CD4-positive, alpha-beta T cell (primary cell): Measurements from ENCODE around the gene TRMT44. TPM values are rescaled to one million over a fixed set of nuclear protein-coding genes. Genes with fewer than 3 reads are reported as not detected.

Source experiments
- ATAC-seq: fragments of 200-7000 bp; cut with Tn5 transposase; one replicate; pipeline ENCODE4 v1.10.0; 2022; ENCODE audit warnings: mild to moderate bottlenecking; ENCODE audit not compliant: poor library complexity
- CTCF ChIA-PET: fragments of 350-600 bp; sonication (Branson Sonifier 250); formaldehyde crosslinking; loops from one replicate; lab custom pipeline; 2021; ENCODE audit warnings: antibody characterized with exemption, inconsistent platforms; lab: Charles Lee
- POLR2A ChIA-PET: fragments of 350-600 bp; sonication (Branson Sonifier 250); formaldehyde crosslinking; loops from one replicate; lab custom pipeline; 2021; ENCODE audit warnings: antibody characterized with exemption, inconsistent platforms; lab: Charles Lee
- DNase-seq, 14 experiments: peaks; one replicate each; pipeline ENCODE4 v3.0.0-alpha.2; 2013 to 2020; ENCODE audit warnings: mixed read lengths in 2 of 14
- H3K27ac ChIP-seq, 2 donors: one replicate each; pipeline versions ENCODE4 v1.5.1 to v1.7.0; 2013; ENCODE audit warnings: low read length in 2 of 2, low read depth in 1 of 2, mild to moderate bottlenecking in 1 of 2
- H3K27me3 ChIP-seq, 2 experiments: 1 replicate in 1 of 2; 2 replicates in 1 of 2; pipeline versions ENCODE4 v1.6.1 to v1.7.0; 2013; ENCODE audit warnings: low read length in 2 of 2, control low read depth in 1 of 2, mild to moderate bottlenecking in 1 of 2, moderate library complexity in 1 of 2; ENCODE audit not compliant: insufficient read depth in 2 of 2, control insufficient read depth in 1 of 2
- H3K36me3 ChIP-seq: one replicate; pipeline ENCODE4 v1.6.1; 2013; ENCODE audit warnings: low read length, control low read depth; ENCODE audit not compliant: insufficient read depth
- H3K4me1 ChIP-seq: one replicate; pipeline ENCODE4 v1.6.1; 2013; ENCODE audit warnings: low read length, control low read depth; ENCODE audit not compliant: insufficient read depth
- H3K4me3 ChIP-seq: one replicate; pipeline ENCODE4 v1.5.1; 2013; ENCODE audit warnings: mild to moderate bottlenecking, low read length, moderate library complexity
- H3K9me3 ChIP-seq, 2 experiments: 1 replicate in 1 of 2; 2 replicates in 1 of 2; pipeline versions ENCODE4 v1.6.1 to v1.7.0; 2013; ENCODE audit warnings: low read length in 2 of 2, mild to moderate bottlenecking in 2 of 2, control low read depth in 1 of 2, moderate library complexity in 1 of 2; ENCODE audit not compliant: control insufficient read depth in 1 of 2, insufficient read depth in 1 of 2
- H3K27ac Mint-ChIP-seq: one replicate; pipeline ENCODE4 v1.8.0; 2020; ENCODE audit warnings: mixed read lengths
- H3K27me3 Mint-ChIP-seq: one replicate; pipeline ENCODE4 v1.8.0; 2021; ENCODE audit warnings: mixed read lengths
- H3K36me3 Mint-ChIP-seq: one replicate; pipeline ENCODE4 v1.8.0; 2021; ENCODE audit warnings: low read depth, mixed read lengths
- H3K4me1 Mint-ChIP-seq: one replicate; pipeline ENCODE4 v1.8.0; 2021; ENCODE audit warnings: low read depth, mixed read lengths
- H3K4me3 Mint-ChIP-seq: one replicate; pipeline ENCODE4 v1.8.0; 2020; ENCODE audit warnings: mild to moderate bottlenecking, mixed read lengths
- H3K9me3 Mint-ChIP-seq: one replicate; pipeline ENCODE4 v1.8.0; 2020; ENCODE audit warnings: mixed read lengths
- CTCF ChIP-seq: fragments of 200-600 bp; IDR thresholded peaks from one replicate; pipeline ENCODE4 v1.8.0; 2022; ENCODE audit warnings: antibody characterized with exemption, mild to moderate bottlenecking
- intact Hi-C, 2 experiments: fragments of 100-400 bp; cut with DNase I in 1 of 2; cut with micrococcal nuclease in 1 of 2; formaldehyde crosslinking; loops; one replicate each; pipeline versions ENCODE4 v1.15.1 to v1.9.0; 2023 to 2025; cut with DNase I, micrococcal nuclease
- total RNA-seq, 174 experiments: library from RNA in 2 of 174; stranded (reverse) in 2 of 174; gene quantifications; one replicate each; pipeline ENCODE4 v1.2.3 and lab custom pipeline; 2021 to 2026

Gene TRMT44
- total RNA-seq, 2 experiments from 2014 or later, result 25.6 to 29.2 TPM

GRCh38 chr4:8398347-8398746, 42.2 kb upstream of the TRMT44 start:
- Histone ChIP-seq H3K9me3 (no peaks in the 10 kb centered on the region), H3K4me3 (no peak overlapping the region), H3K27ac (no peak overlapping the region), H3K27me3 (no peaks in the 10 kb centered on the region), H3K36me3 (peaks cover 23% of the 10 kb centered on the region), H3K4me1 (no peaks in the 10 kb centered on the region)
- H3K36me3 Mint-ChIP-seq, result peaks cover 54% of the 10 kb centered on the region
- no peaks in the 10 kb centered on the region for H3K4me1 Mint-ChIP-seq
- TF ChIP-seq CTCF, result no peak
- no peak for ATAC-seq
- CTCF ChIA-PET, result no interaction called here
- POLR2A ChIA-PET, result no interaction called here
- no peaks in the 10 kb centered on the region for H3K27me3 Mint-ChIP-seq
- no peaks in the 10 kb centered on the region for H3K9me3 Mint-ChIP-seq
- no peak overlapping the region for H3K4me3 Mint-ChIP-seq
- no peak for DNase-seq
- intact Hi-C loops, result no loop called here
- no peak overlapping the region for H3K27ac Mint-ChIP-seq

- no peak for TF ChIP-seq CTCF
- no peak overlapping the region for H3K4me3 Mint-ChIP-seq
- no peak overlapping the region for H3K27ac Mint-ChIP-seq
- H3K4me1 ChIP-seq, result no peaks in the 10 kb centered on the region
- no peaks in the 10 kb centered on the region for H3K27me3 ChIP-seq
- ATAC-seq (no peak), DNase-seq (no peak)
- peaks cover 53% of the 10 kb centered on the region for H3K36me3 Mint-ChIP-seq
- H3K9me3 ChIP-seq, result no peaks in the 10 kb centered on the region
- no peak overlapping the region for H3K4me3 ChIP-seq
- ChIA-PET CTCF (no interaction called here), POLR2A (no interaction called here)
- H3K36me3 ChIP-seq, result peaks cover 17% of the 10 kb centered on the region
- no peaks in the 10 kb centered on the region for H3K27me3 Mint-ChIP-seq
- H3K9me3 Mint-ChIP-seq, result no peaks in the 10 kb centered on the region
- intact Hi-C loops, result no loop called here
- H3K27ac ChIP-seq, result no peak overlapping the region
- no peaks in the 10 kb centered on the region for H3K4me1 Mint-ChIP-seq
Measured at GRCh38 chr4:8399298-8399697, 41.3 kb upstream of the TRMT44 start.

GRCh38 chr4:8400632-8401325, 39.8 kb upstream of the TRMT44 start:
- DNase-seq (no peak), ATAC-seq (no peak)
- intact Hi-C loops, result no loop called here
- Mint-ChIP-seq H3K27ac (no peak overlapping the region), H3K36me3 (peaks cover 59% of the 10 kb centered on the region), H3K27me3 (no peaks in the 10 kb centered on the region), H3K9me3 (no peaks in the 10 kb centered on the region), H3K4me3 (no peak overlapping the region), H3K4me1 (no peaks in the 10 kb centered on the region)
- CTCF ChIA-PET, result interaction anchor here (1.2 kb wide), 1 partner anchor 224 kb away, joined by 3 read pairs; no protein-coding TSS in a partner anchor
- Histone ChIP-seq H3K36me3 (peaks cover 21% of the 10 kb centered on the region), H3K27me3 (no peaks in the 10 kb centered on the region), H3K27ac (no peak overlapping the region), H3K4me3 (no peak overlapping the region), H3K9me3 (no peaks in the 10 kb centered on the region), H3K4me1 (no peaks in the 10 kb centered on the region)
- POLR2A ChIA-PET, result no interaction called here
- no peak for TF ChIP-seq CTCF
